CD4-positive, alpha-beta memory T cell (primary cell): Measurements from ENCODE around the gene BRF1. TPM values are rescaled to one million over a fixed set of nuclear protein-coding genes. Genes with fewer than 3 reads are reported as not detected.
A peak's percentile ranks its signal among the peaks of the same experiment; 100 is the strongest.

ENCODE experiments used
- CTCF ChIA-PET: fragments of 350-600 bp; sonication (Branson Sonifier 250); formaldehyde crosslinking; loops from one replicate; lab custom pipeline; 2021; ENCODE audit warnings: inconsistent platforms; ENCODE audit not compliant: partially characterized antibody; lab: Charles Lee
- POLR2A ChIA-PET: fragments of 350-600 bp; sonication (Branson Sonifier 250); formaldehyde crosslinking; loops from one replicate; lab custom pipeline; 2021; ENCODE audit not compliant: partially characterized antibody; lab: Charles Lee
- DNase-seq, 5 donors: peaks; one replicate each; pipeline versions ENCODE4 v3.0.0 to v3.0.0-alpha.2; 2020 to 2022; ENCODE audit warnings: mixed read lengths in 1 of 5
- H3K27ac ChIP-seq: one replicate; pipeline ENCODE4 v1.7.0; 2013; ENCODE audit warnings: low read depth, low read length
- H3K27me3 ChIP-seq: 2 replicates; pipeline ENCODE4 v1.7.0; 2013; ENCODE audit warnings: mild to moderate bottlenecking, low read length, moderate library complexity; ENCODE audit not compliant: insufficient read depth
- H3K36me3 ChIP-seq: 2 replicates; pipeline ENCODE4 v1.7.0; 2013; ENCODE audit warnings: mild to moderate bottlenecking, low read length, moderate library complexity; ENCODE audit not compliant: insufficient read depth
- H3K4me1 ChIP-seq: 2 replicates; pipeline ENCODE4 v1.7.0; 2013; ENCODE audit warnings: mild to moderate bottlenecking, low read length, moderate library complexity; ENCODE audit not compliant: insufficient read depth
- H3K4me3 ChIP-seq, 2 donors: one replicate each; pipeline ENCODE4 v1.7.0; 2013; ENCODE audit warnings: low read length in 2 of 2, mild to moderate bottlenecking in 1 of 2
- H3K9me3 ChIP-seq, 2 donors: one replicate each; pipeline ENCODE4 v1.7.0; 2013; ENCODE audit warnings: low read length in 2 of 2, control low read depth in 1 of 2; ENCODE audit not compliant: control insufficient read depth in 1 of 2
- H3K27ac Mint-ChIP-seq, 7 donors: one replicate each; pipeline ENCODE4 v1.8.0; 2020 to 2021; ENCODE audit warnings: mixed read lengths in 7 of 7, mild to moderate bottlenecking in 6 of 7, inconsistent platforms in 3 of 7, moderate library complexity in 3 of 7
- H3K27me3 Mint-ChIP-seq, 2 donors: one replicate each; pipeline ENCODE4 v1.8.0; 2020 to 2021; ENCODE audit warnings: mixed read lengths in 2 of 2
- H3K36me3 Mint-ChIP-seq, 2 donors: one replicate each; pipeline ENCODE4 v1.8.0; 2020 to 2021; ENCODE audit warnings: mixed read lengths in 2 of 2, inconsistent platforms in 1 of 2, mild to moderate bottlenecking in 1 of 2
- H3K4me1 Mint-ChIP-seq, 4 donors: one replicate each; pipeline ENCODE4 v1.8.0; 2020 to 2021; ENCODE audit warnings: mixed read lengths in 4 of 4, mild to moderate bottlenecking in 1 of 4
- H3K4me3 Mint-ChIP-seq, 8 donors: one replicate each; pipeline ENCODE4 v1.8.0; 2020 to 2021; ENCODE audit warnings: mixed read lengths in 8 of 8, mild to moderate bottlenecking in 7 of 8, moderate library complexity in 6 of 8, inconsistent platforms in 3 of 8
- H3K9me3 Mint-ChIP-seq, 8 donors: one replicate each; pipeline ENCODE4 v1.8.0; 2020 to 2021; ENCODE audit warnings: mixed read lengths in 8 of 8, mild to moderate bottlenecking in 5 of 8, inconsistent platforms in 3 of 8, moderate library complexity in 1 of 8
- intact Hi-C: fragments of 100-400 bp; cut with micrococcal nuclease; formaldehyde crosslinking; loops from one replicate; pipeline ENCODE4 v1.15.1; 2023
- polyA plus RNA-seq, 2 donors: library from polyadenylated mRNA; unstranded; fragments of 300-500 nt; fragmentation: Illumina TruSeq; gene quantifications; one replicate each; pipeline ENCODE4 v1.2.3, GENCODE V29; 2021
- total RNA-seq, 2 experiments: library from RNA; stranded (reverse); gene quantifications; one replicate each; pipeline ENCODE4 v1.2.3, GENCODE V29; 2021

The BRF1 gene
- total and polyA plus RNA-seq, 4 experiments from 2014 or later, result 3.0 to 56.0 (median 30.0) TPM

DNA sequence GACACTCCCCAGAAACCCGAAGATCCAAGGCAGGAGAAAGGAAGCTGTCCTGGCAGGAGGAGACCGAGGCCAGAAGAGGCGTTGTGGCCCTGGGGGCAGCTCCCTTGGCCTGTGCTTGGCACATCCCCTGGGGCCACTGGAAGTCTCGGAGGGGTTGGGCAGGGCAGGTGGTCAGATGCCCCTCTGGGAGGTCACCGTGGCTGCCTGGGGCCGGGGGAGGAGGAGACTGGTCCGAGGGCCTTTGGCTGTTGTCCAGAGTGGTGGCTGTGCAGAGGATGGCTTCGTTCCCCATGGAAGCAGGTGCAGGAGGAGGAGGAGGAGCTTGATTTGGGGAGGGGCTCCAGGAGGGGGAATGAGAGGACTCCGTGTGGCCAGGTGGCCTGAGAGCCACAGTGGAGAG lies 116.3 kb downstream of the BRF1 start:
- intact Hi-C loops, result loop anchor here (5.0 kb wide), 2 partner anchors 92 to 118 kb away; partner anchors contain the start of gene BRF1
- H3K27ac Mint-ChIP-seq, result peak overlapping the region in 1 of 7 donors; percentile 48

DNA sequence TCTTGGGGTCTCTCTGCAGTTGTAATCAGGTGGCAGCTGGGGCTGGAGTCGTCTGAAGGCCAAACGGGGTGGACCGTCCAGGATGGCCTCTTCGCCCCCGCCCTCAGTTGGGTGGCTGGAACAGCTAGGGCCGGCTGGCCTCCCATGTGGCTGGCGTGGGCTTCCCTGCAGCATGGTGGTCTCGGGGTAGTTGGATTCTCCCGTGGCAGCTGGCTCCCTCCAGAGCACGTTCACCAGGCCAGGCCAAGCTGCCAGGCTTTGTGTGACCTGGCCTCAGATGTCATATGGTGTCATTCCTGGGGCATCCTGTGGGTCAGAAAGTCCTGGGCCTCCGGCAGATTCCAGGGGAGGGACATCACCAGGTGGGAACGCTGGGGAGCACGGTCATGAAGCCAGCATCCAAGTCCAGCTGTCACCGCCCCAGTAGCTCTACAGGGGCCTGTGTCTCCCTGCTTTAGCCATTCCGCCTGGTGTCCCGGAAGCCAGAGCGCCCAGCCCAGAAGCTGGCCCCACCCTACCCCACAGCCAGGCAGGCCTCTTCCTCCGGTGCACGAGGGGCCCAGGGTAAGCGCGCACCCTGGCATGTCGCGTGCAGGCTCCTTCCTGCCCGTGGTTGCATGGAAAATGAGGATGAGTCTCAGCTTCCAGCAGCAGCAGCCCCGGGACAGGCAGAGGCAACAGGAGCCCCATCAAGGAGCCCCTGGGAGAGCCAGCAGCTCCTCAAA lies 118.3 kb downstream of the BRF1 start:
- Mint-ChIP-seq H3K4me3 (peak overlapping the region in 6 of 8 donors; percentile 49 to 77 (median 70)), H3K9me3 (no peaks in the 10 kb centered on the region), H3K27me3 (no peaks in the 10 kb centered on the region), H3K36me3 (no peaks in the 10 kb centered on the region), H3K27ac (peak overlapping the region in 3 of 7 donors; percentile 44 to 70 (median 48)), H3K4me1 (peaks cover 1 to 14% (median 8%) of the 10 kb centered on the region in 4 donors)
- no peaks in the 10 kb centered on the region for H3K27me3 ChIP-seq
- POLR2A ChIA-PET, result interaction anchor here (0.9 to 1.8 kb wide), 4 partner anchors 8 to 131 kb away, joined by 4 to 7 read pairs (median 4); partner anchors contain the start of genes BRF1 and BTBD6
- DNase-seq, result no peak
- H3K4me1 ChIP-seq, result peaks cover 19% of the 10 kb centered on the region
- intact Hi-C loops, result loop anchor here (5.0 kb wide), 2 partner anchors 90 to 120 kb away; partner anchors contain the start of gene BRF1
- no peak overlapping the region for H3K4me3 ChIP-seq
- H3K36me3 ChIP-seq, result no peaks in the 10 kb centered on the region
- H3K9me3 ChIP-seq, result no peaks in the 10 kb centered on the region
- CTCF ChIA-PET, result interaction anchor here (1.1 to 1.8 kb wide), 4 partner anchors 13 to 92 kb away, joined by 3 to 9 read pairs (median 6); no protein-coding TSS in a partner anchor
- no peak overlapping the region for H3K27ac ChIP-seq

More for the DNA sequence above, 116.3 kb downstream of the BRF1 start:
- no peaks in the 10 kb centered on the region for H3K36me3 ChIP-seq
- ChIA-PET CTCF (no interaction called here), POLR2A (no interaction called here)
- peaks cover 19% of the 10 kb centered on the region for H3K4me1 ChIP-seq
- H3K36me3 Mint-ChIP-seq, result no peaks in the 10 kb centered on the region
- H3K27me3 Mint-ChIP-seq, result peaks cover 0 to 4% of the 10 kb centered on the region in 2 donors
- H3K9me3 Mint-ChIP-seq, result peaks cover 0 to 4% (median 0%) of the 10 kb centered on the region in 8 donors
- no peak overlapping the region for H3K27ac ChIP-seq
- no peak for DNase-seq
- H3K27me3 ChIP-seq, result no peaks in the 10 kb centered on the region
- no peak overlapping the region for H3K4me3 Mint-ChIP-seq
- H3K4me3 ChIP-seq, result no peak overlapping the region
- H3K4me1 Mint-ChIP-seq, result peaks cover 1 to 14% (median 8%) of the 10 kb centered on the region in 4 donors
- H3K9me3 ChIP-seq, result no peaks in the 10 kb centered on the region

DNA sequence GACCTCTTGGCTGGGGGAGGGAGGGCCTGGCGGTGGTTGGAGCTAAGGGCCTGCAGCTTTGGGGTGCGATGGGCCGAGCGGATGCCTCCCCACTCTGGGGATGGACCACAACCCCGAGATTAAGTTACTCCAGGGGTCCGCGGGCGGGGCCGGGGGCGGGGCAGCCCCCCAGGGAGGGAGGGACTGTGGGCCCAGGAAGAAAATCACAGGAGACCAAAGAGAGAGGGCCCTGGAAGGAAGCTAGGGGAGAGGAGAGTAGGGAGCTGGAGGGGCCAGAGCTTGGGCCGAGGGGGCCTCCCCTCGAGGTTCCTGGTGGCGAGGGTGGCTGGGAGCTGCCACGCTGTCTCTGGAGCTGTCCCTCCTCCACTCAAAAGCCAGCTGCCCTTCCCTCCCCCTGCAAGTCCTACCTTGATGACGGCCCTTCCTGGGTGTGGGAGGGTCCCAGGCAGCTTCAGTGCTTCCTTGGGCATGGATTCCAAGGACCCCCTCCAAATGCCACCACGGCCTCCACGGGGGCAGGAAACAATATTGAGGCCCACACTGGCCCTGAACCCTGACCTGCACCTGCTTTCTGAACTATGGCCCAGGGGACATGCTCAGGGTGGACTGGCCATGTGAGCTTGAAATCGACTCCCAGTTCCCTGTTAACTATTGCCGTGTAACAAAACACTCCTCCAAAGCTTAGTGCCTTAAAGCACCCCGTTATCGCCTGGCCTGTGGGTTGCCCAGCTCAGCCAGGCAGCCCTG lies 119.1 kb downstream of the BRF1 start:
- peak overlapping the region in 2 of 7 donors; percentile 44 to 70 for H3K27ac Mint-ChIP-seq
- Histone ChIP-seq H3K27me3 (no peaks in the 10 kb centered on the region), H3K9me3 (no peaks in the 10 kb centered on the region), H3K4me3 (no peak overlapping the region), H3K27ac (no peak overlapping the region), H3K36me3 (no peaks in the 10 kb centered on the region), H3K4me1 (peaks cover 20% of the 10 kb centered on the region)
- H3K9me3 Mint-ChIP-seq, result no peaks in the 10 kb centered on the region
- H3K4me1 Mint-ChIP-seq, result peaks cover 1 to 15% (median 8%) of the 10 kb centered on the region in 4 donors
- no peaks in the 10 kb centered on the region for H3K36me3 Mint-ChIP-seq
- CTCF ChIA-PET, result interaction anchor here (0.9 to 1.8 kb wide), 5 partner anchors 8 to 91 kb away, joined by 3 to 9 read pairs (median 6); no protein-coding TSS in a partner anchor
- no peak for DNase-seq
- POLR2A ChIA-PET, result interaction anchor here (0.9 to 1.8 kb wide), 4 partner anchors 9 to 132 kb away, joined by 4 to 7 read pairs (median 4); partner anchors contain the start of gene BRF1
- intact Hi-C loops, result loop anchor here (5.0 kb wide), 2 partner anchors 89 to 121 kb away; partner anchors contain the start of gene BRF1
- no peaks in the 10 kb centered on the region for H3K27me3 Mint-ChIP-seq
- peak overlapping the region; percentile 41 to 77 (median 66) for H3K4me3 Mint-ChIP-seq

DNA sequence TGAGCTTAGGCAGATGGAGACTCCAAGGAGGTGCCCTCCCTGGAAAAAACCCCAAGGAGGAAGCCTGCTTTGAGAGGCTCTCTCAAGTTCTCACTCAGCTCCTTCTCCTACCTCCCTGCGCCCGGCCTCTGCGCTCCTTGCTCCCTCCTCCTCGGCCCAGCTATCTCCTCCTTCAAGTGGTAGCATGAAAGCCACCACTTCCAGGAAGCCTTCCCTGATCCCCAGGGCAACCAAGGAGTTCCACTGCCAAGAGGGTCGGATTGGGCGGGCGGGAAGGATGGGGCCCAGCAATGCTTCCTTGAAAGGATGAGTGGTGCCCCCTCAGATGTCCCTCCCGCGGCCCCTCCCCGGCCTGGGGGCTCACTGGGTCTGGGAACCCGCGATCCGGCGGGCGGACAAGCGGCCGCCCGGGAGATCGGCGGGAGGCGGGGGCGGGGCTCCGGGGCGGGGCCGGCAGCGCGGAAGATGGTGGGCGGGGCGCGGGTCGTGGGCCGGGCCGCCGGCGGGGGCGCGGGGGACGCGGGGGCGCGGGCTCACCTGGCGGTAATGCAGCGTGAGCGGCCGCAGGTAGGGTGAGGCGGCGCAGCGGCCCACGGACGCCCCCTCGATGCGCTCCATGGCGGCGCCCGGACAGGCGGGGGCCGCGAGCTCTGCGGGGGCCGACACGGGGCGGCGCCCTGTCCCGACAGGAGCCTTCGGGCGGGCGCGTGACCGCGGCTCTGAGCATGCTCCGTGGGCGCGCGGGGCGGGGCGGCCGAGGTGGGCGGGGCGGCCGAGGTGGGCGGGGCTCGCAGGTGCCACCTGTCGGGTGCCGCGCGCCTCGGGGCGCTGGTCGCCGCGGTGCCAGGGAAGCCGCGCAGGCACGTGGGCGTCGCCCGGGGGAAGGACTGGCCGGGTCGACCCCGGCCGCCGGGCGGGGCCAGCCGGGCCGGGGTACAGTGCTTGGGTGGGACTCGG lies 119.9 kb downstream of the BRF1 start, which contains the start of gene NUDT14:
NUDT14 (minus strand) TSS at position 721 of the 957 bp plus-strand sequence; CDS start at position 618, 103 bp downstream.
- H3K27me3 Mint-ChIP-seq, result no peaks in the 10 kb centered on the region
- Histone ChIP-seq H3K36me3 (no peaks in the 10 kb centered on the region), H3K27me3 (no peaks in the 10 kb centered on the region), H3K27ac (no peak within 1 kb of the TSS), H3K4me1 (peaks cover 28% of the 10 kb centered on the region), H3K9me3 (no peaks in the 10 kb centered on the region), H3K4me3 (peak within 1 kb of the TSS in 1 of 2 donors; percentile 32)
- no peaks in the 10 kb centered on the region for H3K9me3 Mint-ChIP-seq
- CTCF ChIA-PET, result interaction anchor here (0.8 to 1.8 kb wide), 8 partner anchors 9 to 111 kb away, joined by 3 to 9 read pairs (median 3); no protein-coding TSS in a partner anchor
- POLR2A ChIA-PET, result interaction anchor here (1.1 to 1.8 kb wide), 3 partner anchors 11 to 133 kb away, joined by 4 to 7 read pairs (median 5); partner anchors contain the start of gene BRF1
- H3K4me1 Mint-ChIP-seq, result peaks cover 1 to 21% (median 8%) of the 10 kb centered on the region in 4 donors
- peak within 1 kb of the TSS; percentile 73 to 85 (median 77) for H3K4me3 Mint-ChIP-seq
- H3K36me3 Mint-ChIP-seq, result no peaks in the 10 kb centered on the region
- DNase-seq, result peak; percentile 78 to 86 (median 82)
- intact Hi-C loops, result loop anchor here (5.0 kb wide), 2 partner anchors 89 to 121 kb away; partner anchors contain the start of gene BRF1
- peak within 1 kb of the TSS in 6 of 7 donors; percentile 31 to 89 (median 46) for H3K27ac Mint-ChIP-seq

DNA sequence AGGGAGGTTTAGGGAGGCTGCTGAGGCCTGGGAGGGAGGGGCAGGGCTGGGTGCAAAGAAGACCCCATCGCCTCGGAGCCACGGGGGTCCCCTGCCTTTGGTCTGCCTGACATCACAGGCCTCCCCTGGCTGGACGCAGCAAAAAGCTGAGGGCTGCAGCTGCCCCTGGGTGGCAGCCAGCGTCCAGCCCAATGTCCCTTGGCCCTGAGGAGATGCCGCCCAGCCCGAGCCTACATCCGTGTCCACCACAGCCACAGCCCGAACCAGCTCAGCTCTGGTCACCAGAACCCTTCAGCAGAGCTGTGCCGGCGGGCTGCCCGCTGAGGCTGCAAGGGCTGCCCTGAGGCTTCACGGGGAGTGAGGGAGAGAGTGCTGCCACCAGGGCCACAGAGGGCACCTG lies 121.6 kb downstream of the BRF1 start:
- Mint-ChIP-seq H3K9me3 (no peaks in the 10 kb centered on the region), H3K27me3 (no peaks in the 10 kb centered on the region), H3K36me3 (no peaks in the 10 kb centered on the region), H3K4me3 (no peak overlapping the region), H3K27ac (no peak overlapping the region), H3K4me1 (peaks cover 4 to 34% (median 18%) of the 10 kb centered on the region in 4 donors)
- CTCF ChIA-PET, result no interaction called here
- no peaks in the 10 kb centered on the region for H3K9me3 ChIP-seq
- POLR2A ChIA-PET, result interaction anchor here (1.0 to 1.5 kb wide), 2 partner anchors 8 to 122 kb away, joined by 3 read pairs; partner anchors contain the start of gene BRF1
- intact Hi-C loops, result no loop called here
- no peak overlapping the region for H3K4me3 ChIP-seq
- DNase-seq, result no peak
- peaks cover 43% of the 10 kb centered on the region for H3K4me1 ChIP-seq
- H3K27ac ChIP-seq, result no peak overlapping the region
- H3K36me3 ChIP-seq, result no peaks in the 10 kb centered on the region
- H3K27me3 ChIP-seq, result no peaks in the 10 kb centered on the region

DNA sequence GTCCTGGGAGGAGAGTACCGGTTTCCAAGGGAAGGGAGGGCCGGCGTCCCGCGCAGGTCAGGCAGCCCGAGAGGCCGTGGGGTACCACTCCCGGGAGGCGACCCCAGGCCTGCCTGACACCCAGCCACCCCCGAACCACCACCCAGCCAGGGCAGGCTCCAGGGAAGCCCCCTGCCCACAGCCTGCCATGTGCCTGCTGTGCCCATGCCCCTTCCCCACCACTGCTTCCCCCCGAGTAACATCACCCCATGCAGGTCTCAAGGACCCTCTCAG lies 122.0 kb downstream of the BRF1 start:
- DNase-seq, result no peak
- Histone ChIP-seq H3K27me3 (no peaks in the 10 kb centered on the region), H3K9me3 (no peaks in the 10 kb centered on the region), H3K36me3 (no peaks in the 10 kb centered on the region), H3K27ac (no peak overlapping the region), H3K4me3 (no peak overlapping the region), H3K4me1 (peaks cover 45% of the 10 kb centered on the region)
- ChIA-PET POLR2A (interaction anchor here (1.5 kb wide), 1 partner anchor 122 kb away, joined by 3 read pairs; the partner anchor contains the start of gene BRF1), CTCF (no interaction called here)
- no peak overlapping the region for H3K4me3 Mint-ChIP-seq
- H3K4me1 Mint-ChIP-seq, result peaks cover 4 to 35% (median 20%) of the 10 kb centered on the region in 4 donors
- no peaks in the 10 kb centered on the region for H3K9me3 Mint-ChIP-seq
- peak overlapping the region in 1 of 7 donors; percentile 22 for H3K27ac Mint-ChIP-seq
- no peaks in the 10 kb centered on the region for H3K27me3 Mint-ChIP-seq
- intact Hi-C loops, result no loop called here
- no peaks in the 10 kb centered on the region for H3K36me3 Mint-ChIP-seq
